H1 (cell line): ENCODE measurements around the gene EIF4A3.

Experiments
- CHD7 ChIP-seq: fragments of 300-600 bp; sonication (generic); IDR thresholded peaks from 2 replicates; pipeline ENCODE4 v1.7.1; 2012; ENCODE audit warnings: low read length, moderate library complexity, mild to moderate bottlenecking, inconsistent platforms; ENCODE audit not compliant: insufficient replicate concordance
- CTCF ChIP-seq, 3 experiments: IDR thresholded peaks; 1 replicate in 2 of 3; 2 replicates in 1 of 3; pipeline versions ENCODE4 v1.5.1 to v1.6.1; 2011; ENCODE audit warnings: low read length in 3 of 3, mild to moderate bottlenecking in 3 of 3, inconsistent platforms in 2 of 3, low read depth in 1 of 3, moderate library complexity in 1 of 3; ENCODE audit not compliant: insufficient read depth in 1 of 3; ENCODE audit errors: control extremely low read depth in 1 of 3

GRCh38 chr17:80183581-80184422 is 36.9 kb upstream of the EIF4A3 start:
- TF ChIP-seq CTCF (IDR thresholded peaks at IDR 0.05; ENCODE audit: control extremely low read depth in 1 of 3, insufficient read depth in 1 of 3, low read depth in 1 of 3, low read length in 3 of 3), result peak in 1 of 3 experiments; percentile 1; a peak in 1 of 4 replicates
- no peak for TF ChIP-seq CHD7
